Measurements from ENCODE around the gene TUFT1. TPM values are rescaled to one million over a fixed set of nuclear protein-coding genes. Genes with fewer than 3 reads are reported as not detected.
"Not testable (repeated sequence)": the region's sequence is repeated elsewhere in the genome, so short reads cannot be mapped to it uniquely, and the experiment has no call there.

The TUFT1 gene
- total RNA-seq, 1 experiment from 2014 or later, result 7.9 TPM

DNA sequence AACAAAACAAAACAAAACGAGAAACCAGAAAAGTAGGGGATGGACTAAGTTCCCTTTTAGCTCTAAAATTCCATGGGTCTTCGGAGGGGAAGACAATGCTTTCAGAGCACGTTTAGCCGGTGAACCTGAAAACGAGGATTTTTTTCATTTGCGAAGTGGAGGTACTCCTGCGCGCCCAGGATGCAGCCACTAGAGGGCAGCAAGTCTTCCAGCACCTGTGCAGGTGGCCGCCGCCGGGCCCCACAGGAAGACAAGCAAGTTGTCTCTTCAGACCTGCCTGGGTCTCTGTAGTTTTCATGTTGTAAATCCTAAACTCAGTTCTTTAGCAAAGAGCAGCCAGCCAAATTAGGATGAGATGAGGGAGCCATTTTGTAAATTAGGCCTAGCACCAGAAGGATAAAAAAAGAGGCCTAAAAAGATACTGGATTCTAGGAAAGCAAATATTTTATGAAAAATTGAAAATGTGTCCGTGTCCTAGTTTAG lies 54.1 kb downstream of the TUFT1 start (continued):
- TF ChIP-seq, protein P1, sequence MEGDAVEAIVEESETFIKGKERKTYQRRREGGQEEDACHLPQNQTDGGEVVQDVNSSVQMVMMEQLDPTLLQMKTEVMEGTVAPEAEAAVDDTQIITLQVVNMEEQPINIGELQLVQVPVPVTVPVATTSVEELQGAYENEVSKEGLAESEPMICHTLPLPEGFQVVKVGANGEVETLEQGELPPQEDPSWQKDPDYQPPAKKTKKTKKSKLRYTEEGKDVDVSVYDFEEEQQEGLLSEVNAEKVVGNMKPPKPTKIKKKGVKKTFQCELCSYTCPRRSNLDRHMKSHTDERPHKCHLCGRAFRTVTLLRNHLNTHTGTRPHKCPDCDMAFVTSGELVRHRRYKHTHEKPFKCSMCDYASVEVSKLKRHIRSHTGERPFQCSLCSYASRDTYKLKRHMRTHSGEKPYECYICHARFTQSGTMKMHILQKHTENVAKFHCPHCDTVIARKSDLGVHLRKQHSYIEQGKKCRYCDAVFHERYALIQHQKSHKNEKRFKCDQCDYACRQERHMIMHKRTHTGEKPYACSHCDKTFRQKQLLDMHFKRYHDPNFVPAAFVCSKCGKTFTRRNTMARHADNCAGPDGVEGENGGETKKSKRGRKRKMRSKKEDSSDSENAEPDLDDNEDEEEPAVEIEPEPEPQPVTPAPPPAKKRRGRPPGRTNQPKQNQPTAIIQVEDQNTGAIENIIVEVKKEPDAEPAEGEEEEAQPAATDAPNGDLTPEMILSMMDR (IDR thresholded peaks at IDR 0.05), result peak; percentile 79
- TF ChIP-seq, protein P2, sequence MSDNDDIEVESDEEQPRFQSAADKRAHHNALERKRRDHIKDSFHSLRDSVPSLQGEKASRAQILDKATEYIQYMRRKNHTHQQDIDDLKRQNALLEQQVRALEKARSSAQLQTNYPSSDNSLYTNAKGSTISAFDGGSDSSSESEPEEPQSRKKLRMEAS (CRISPR knock-in tag; IDR thresholded peaks at IDR 0.05), result 0 out of 2 replicates have a peak, but pooled peaks have one; percentile 34

DNA sequence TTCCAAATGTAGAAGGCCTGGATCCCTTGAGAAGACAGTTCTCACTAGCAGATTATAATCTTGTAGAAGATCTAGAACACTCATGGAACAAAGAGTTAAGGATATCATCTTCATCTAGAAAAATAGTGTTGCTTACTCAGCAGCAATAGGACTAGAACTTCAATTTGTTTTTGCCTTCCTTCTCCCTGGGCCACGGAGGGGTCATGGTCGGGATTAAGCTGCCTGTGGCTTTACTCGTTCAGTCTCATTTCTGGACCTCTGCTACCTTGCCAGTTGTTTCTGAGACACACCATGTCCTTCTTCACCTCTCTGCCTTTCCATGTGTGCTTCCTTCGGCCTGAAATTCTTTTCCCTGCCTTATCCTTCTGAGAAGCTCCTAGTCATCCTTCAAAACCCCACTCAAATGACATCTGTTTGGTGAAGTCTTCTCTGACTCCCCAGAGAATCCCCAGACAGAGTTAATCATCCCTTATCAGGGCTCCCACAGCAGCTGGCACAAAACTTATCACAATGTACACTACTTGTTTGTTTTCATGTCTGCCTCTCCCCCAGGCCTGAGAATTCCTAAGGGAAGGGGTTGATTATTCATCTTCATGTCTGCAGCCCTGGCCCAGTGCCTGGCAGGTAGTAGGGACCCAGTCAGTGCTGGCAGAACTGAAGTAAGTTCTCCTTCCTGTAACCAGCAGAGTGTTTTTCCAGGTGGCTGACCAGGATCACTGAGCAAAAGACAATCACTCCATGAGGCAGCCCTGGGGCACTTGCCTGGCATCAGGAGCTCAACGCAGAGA lies 56.3 kb downstream of the TUFT1 start:
- ATAC-seq, result no peak
- no peak for DNase-seq (ENCODE audit: low spot score)
- H3K36me3 Mint-ChIP-seq, result no peaks in the 10 kb centered on the region
- peaks cover 10% of the 10 kb centered on the region for H3K4me1 Mint-ChIP-seq
- no peak overlapping the region for H3K4me3 Mint-ChIP-seq
- no peak overlapping the region; the same call in 1 of the 2 replicates for H3K27ac Mint-ChIP-seq
- ChIA-PET POLR2A (no interaction called here), CTCF (no interaction called here)
- no peak for TF ChIP-seq MYBL2 (CRISPR knock-in tag; IDR thresholded peaks at IDR 0.05)
- TF ChIP-seq, protein P3, sequence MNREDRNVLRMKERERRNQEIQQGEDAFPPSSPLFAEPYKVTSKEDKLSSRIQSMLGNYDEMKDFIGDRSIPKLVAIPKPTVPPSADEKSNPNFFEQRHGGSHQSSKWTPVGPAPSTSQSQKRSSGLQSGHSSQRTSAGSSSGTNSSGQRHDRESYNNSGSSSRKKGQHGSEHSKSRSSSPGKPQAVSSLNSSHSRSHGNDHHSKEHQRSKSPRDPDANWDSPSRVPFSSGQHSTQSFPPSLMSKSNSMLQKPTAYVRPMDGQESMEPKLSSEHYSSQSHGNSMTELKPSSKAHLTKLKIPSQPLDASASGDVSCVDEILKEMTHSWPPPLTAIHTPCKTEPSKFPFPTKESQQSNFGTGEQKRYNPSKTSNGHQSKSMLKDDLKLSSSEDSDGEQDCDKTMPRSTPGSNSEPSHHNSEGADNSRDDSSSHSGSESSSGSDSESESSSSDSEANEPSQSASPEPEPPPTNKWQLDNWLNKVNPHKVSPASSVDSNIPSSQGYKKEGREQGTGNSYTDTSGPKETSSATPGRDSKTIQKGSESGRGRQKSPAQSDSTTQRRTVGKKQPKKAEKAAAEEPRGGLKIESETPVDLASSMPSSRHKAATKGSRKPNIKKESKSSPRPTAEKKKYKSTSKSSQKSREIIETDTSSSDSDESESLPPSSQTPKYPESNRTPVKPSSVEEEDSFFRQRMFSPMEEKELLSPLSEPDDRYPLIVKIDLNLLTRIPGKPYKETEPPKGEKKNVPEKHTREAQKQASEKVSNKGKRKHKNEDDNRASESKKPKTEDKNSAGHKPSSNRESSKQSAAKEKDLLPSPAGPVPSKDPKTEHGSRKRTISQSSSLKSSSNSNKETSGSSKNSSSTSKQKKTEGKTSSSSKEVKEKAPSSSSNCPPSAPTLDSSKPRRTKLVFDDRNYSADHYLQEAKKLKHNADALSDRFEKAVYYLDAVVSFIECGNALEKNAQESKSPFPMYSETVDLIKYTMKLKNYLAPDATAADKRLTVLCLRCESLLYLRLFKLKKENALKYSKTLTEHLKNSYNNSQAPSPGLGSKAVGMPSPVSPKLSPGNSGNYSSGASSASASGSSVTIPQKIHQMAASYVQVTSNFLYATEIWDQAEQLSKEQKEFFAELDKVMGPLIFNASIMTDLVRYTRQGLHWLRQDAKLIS (CRISPR knock-in tag; IDR thresholded peaks at IDR 0.05; ENCODE audit: borderline replicate concordance), result no peak
- TF ChIP-seq, protein P4, sequence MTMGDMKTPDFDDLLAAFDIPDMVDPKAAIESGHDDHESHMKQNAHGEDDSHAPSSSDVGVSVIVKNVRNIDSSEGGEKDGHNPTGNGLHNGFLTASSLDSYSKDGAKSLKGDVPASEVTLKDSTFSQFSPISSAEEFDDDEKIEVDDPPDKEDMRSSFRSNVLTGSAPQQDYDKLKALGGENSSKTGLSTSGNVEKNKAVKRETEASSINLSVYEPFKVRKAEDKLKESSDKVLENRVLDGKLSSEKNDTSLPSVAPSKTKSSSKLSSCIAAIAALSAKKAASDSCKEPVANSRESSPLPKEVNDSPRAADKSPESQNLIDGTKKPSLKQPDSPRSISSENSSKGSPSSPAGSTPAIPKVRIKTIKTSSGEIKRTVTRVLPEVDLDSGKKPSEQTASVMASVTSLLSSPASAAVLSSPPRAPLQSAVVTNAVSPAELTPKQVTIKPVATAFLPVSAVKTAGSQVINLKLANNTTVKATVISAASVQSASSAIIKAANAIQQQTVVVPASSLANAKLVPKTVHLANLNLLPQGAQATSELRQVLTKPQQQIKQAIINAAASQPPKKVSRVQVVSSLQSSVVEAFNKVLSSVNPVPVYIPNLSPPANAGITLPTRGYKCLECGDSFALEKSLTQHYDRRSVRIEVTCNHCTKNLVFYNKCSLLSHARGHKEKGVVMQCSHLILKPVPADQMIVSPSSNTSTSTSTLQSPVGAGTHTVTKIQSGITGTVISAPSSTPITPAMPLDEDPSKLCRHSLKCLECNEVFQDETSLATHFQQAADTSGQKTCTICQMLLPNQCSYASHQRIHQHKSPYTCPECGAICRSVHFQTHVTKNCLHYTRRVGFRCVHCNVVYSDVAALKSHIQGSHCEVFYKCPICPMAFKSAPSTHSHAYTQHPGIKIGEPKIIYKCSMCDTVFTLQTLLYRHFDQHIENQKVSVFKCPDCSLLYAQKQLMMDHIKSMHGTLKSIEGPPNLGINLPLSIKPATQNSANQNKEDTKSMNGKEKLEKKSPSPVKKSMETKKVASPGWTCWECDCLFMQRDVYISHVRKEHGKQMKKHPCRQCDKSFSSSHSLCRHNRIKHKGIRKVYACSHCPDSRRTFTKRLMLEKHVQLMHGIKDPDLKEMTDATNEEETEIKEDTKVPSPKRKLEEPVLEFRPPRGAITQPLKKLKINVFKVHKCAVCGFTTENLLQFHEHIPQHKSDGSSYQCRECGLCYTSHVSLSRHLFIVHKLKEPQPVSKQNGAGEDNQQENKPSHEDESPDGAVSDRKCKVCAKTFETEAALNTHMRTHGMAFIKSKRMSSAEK (CRISPR knock-in tag; IDR thresholded peaks at IDR 0.05; ENCODE audit: borderline replicate concordance), result no peak
- TF ChIP-seq FOXJ3 (CRISPR knock-in tag; IDR thresholded peaks at IDR 0.05; ENCODE audit: borderline replicate concordance), result no peak
- TF ChIP-seq, protein P5, sequence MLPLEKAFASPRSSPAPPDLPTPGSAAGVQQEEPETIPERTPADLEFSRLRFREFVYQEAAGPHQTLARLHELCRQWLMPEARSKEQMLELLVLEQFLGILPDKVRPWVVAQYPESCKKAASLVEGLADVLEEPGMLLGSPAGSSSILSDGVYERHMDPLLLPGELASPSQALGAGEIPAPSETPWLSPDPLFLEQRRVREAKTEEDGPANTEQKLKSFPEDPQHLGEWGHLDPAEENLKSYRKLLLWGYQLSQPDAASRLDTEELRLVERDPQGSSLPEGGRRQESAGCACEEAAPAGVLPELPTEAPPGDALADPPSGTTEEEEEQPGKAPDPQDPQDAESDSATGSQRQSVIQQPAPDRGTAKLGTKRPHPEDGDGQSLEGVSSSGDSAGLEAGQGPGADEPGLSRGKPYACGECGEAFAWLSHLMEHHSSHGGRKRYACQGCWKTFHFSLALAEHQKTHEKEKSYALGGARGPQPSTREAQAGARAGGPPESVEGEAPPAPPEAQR (CRISPR knock-in tag; IDR thresholded peaks at IDR 0.05), result no peak
- TF ChIP-seq ZNF138 (CRISPR knock-in tag; conservative IDR thresholded peaks at IDR 0.05), result no peak
- TF ChIP-seq, protein P6, sequence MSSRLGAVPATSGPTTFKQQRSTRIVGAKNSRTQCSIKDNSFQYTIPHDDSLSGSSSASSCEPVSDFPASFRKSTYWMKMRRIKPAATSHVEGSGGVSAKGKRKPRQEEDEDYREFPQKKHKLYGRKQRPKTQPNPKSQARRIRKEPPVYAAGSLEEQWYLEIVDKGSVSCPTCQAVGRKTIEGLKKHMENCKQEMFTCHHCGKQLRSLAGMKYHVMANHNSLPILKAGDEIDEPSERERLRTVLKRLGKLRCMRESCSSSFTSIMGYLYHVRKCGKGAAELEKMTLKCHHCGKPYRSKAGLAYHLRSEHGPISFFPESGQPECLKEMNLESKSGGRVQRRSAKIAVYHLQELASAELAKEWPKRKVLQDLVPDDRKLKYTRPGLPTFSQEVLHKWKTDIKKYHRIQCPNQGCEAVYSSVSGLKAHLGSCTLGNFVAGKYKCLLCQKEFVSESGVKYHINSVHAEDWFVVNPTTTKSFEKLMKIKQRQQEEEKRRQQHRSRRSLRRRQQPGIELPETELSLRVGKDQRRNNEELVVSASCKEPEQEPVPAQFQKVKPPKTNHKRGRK (CRISPR knock-in tag; IDR thresholded peaks at IDR 0.05; ENCODE audit: borderline replicate concordance), result no peak
- TF ChIP-seq ZNF219 (CRISPR knock-in tag; IDR thresholded peaks at IDR 0.05; ENCODE audit: borderline replicate concordance), result no peak
- no peak for TF ChIP-seq SP1 (CRISPR knock-in tag; conservative IDR thresholded peaks at IDR 0.05)
- peaks cover 7% of the 10 kb centered on the region for H3K27me3 Mint-ChIP-seq (ENCODE audit: low read depth)
- peaks cover 18% of the 10 kb centered on the region for H3K9me3 Mint-ChIP-seq

DNA sequence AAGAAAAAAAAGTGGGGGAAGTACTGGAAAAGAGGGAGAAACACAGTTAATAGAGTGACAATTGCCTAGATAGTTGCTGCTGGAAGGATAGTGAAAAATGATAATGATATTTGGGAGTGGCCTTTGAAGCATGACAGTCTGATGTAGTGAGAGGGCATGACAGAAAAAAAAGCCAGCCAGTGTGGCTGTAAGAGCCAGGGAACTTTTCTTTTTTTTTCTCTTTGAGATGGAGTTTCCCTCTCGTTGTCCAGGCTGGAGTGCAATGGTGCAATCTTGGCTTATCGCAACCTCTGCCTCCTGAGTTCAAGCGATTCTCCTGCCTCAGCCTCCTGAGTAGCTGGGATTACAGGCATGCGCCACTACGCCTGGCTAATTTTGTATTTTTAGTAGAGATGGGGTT lies 62.4 kb downstream of the TUFT1 start:
- H3K4me1 Mint-ChIP-seq; H3K9me3 Mint-ChIP-seq; H3K27me3 Mint-ChIP-seq (ENCODE audit: low read depth); DNase-seq (ENCODE audit: low spot score); H3K36me3 Mint-ChIP-seq; H3K4me3 Mint-ChIP-seq; POLR2A ChIA-PET; H3K27ac Mint-ChIP-seq; ATAC-seq: not testable (repeated sequence)
- CTCF ChIA-PET, result interaction anchor here (2.8 kb wide), 1 partner anchor 9 kb away, joined by 14 read pairs; no protein-coding TSS in a partner anchor

All from WTC11 (cell line).